ENCODE data around the gene REX1BD.

REX1BD gene

GRCh38 chr19:18574691-18575291 lies 13.8 kb upstream of the REX1BD start:
- Histone ChIP-seq H3K79me2 (ENCODE audit: insufficient read depth, low read length) (peaks cover 26% of the 10 kb centered on the region), H3K4me1 (ENCODE audit: insufficient read depth, low read length) (peaks cover 25% of the 10 kb centered on the region), H4K20me1 (ENCODE audit: insufficient read depth, low read length) (peaks cover 32% of the 10 kb centered on the region), H3K4me2 (ENCODE audit: insufficient read depth, low read length) (no peak overlapping the region), H3K9me3 (ENCODE audit: insufficient read depth, low read length, severe bottlenecking) (no peaks in the 10 kb centered on the region), H2AFZ (ENCODE audit: low read depth, low read length) (no peak overlapping the region), H3K36me3 (ENCODE audit: insufficient read depth, low read length) (peaks cover 43% of the 10 kb centered on the region), H3K9ac (ENCODE audit: low read depth, low read length) (no peak overlapping the region), H3K4me3 (ENCODE audit: low read depth in 1 of 2, low read length in 2 of 2) (no peak overlapping the region), H3K27ac (ENCODE audit: low read length) (no peak overlapping the region), H3K27me3 (ENCODE audit: insufficient read depth, low read length, poor library complexity) (no peaks in the 10 kb centered on the region)
- TF ChIP-seq, protein P1, sequence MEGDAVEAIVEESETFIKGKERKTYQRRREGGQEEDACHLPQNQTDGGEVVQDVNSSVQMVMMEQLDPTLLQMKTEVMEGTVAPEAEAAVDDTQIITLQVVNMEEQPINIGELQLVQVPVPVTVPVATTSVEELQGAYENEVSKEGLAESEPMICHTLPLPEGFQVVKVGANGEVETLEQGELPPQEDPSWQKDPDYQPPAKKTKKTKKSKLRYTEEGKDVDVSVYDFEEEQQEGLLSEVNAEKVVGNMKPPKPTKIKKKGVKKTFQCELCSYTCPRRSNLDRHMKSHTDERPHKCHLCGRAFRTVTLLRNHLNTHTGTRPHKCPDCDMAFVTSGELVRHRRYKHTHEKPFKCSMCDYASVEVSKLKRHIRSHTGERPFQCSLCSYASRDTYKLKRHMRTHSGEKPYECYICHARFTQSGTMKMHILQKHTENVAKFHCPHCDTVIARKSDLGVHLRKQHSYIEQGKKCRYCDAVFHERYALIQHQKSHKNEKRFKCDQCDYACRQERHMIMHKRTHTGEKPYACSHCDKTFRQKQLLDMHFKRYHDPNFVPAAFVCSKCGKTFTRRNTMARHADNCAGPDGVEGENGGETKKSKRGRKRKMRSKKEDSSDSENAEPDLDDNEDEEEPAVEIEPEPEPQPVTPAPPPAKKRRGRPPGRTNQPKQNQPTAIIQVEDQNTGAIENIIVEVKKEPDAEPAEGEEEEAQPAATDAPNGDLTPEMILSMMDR (IDR thresholded peaks at IDR 0.05; ENCODE audit: borderline replicate concordance, extremely low read depth, low read length, poor library complexity, severe bottlenecking): no peak
- TF ChIP-seq EZH2 (IDR thresholded peaks at IDR 0.05; ENCODE audit: borderline replicate concordance, low read depth, low read length, severe bottlenecking): no peak
- no peak for DNase-seq
- no peak for ATAC-seq (ENCODE audit: insufficient read depth, low read depth)

GRCh38 chr19:18576383-18576782 lies 12.2 kb upstream of the REX1BD start:
- H3K9me3 ChIP-seq (ENCODE audit: insufficient read depth, low read length, severe bottlenecking): no peaks in the 10 kb centered on the region
- no peak overlapping the region for H2AFZ ChIP-seq (ENCODE audit: low read depth, low read length)
- H3K27ac ChIP-seq (ENCODE audit: low read length): no peak overlapping the region
- ATAC-seq (ENCODE audit: insufficient read depth, low read depth) (no peak), DNase-seq (no peak)
- H3K9ac ChIP-seq (ENCODE audit: low read depth, low read length): no peak overlapping the region
- H3K4me1 ChIP-seq (ENCODE audit: insufficient read depth, low read length): peaks cover 16% of the 10 kb centered on the region
- no peak overlapping the region for H3K4me3 ChIP-seq (ENCODE audit: low read depth in 1 of 2, low read length in 2 of 2)
- TF ChIP-seq, protein P1 (IDR thresholded peaks at IDR 0.05; ENCODE audit: borderline replicate concordance, extremely low read depth, low read length, poor library complexity, severe bottlenecking): no peak
- TF ChIP-seq EZH2 (IDR thresholded peaks at IDR 0.05; ENCODE audit: borderline replicate concordance, low read depth, low read length, severe bottlenecking): no peak
- H3K4me2 ChIP-seq (ENCODE audit: insufficient read depth, low read length): no peak overlapping the region
- H4K20me1 ChIP-seq (ENCODE audit: insufficient read depth, low read length): peaks cover 32% of the 10 kb centered on the region
- peaks cover 26% of the 10 kb centered on the region for H3K79me2 ChIP-seq (ENCODE audit: insufficient read depth, low read length)
- peaks cover 40% of the 10 kb centered on the region for H3K36me3 ChIP-seq (ENCODE audit: insufficient read depth, low read length)
- H3K27me3 ChIP-seq (ENCODE audit: insufficient read depth, low read length, poor library complexity): no peaks in the 10 kb centered on the region

- Histone ChIP-seq H4K20me1 (ENCODE audit: insufficient read depth, low read length) (peaks cover 26% of the 10 kb centered on the region), H3K4me1 (ENCODE audit: insufficient read depth, low read length) (peaks cover 14% of the 10 kb centered on the region), H3K9ac (ENCODE audit: low read depth, low read length) (no peak overlapping the region), H2AFZ (ENCODE audit: low read depth, low read length) (no peak overlapping the region), H3K9me3 (ENCODE audit: insufficient read depth, low read length, severe bottlenecking) (no peaks in the 10 kb centered on the region), H3K79me2 (ENCODE audit: insufficient read depth, low read length) (peaks cover 18% of the 10 kb centered on the region), H3K4me3 (ENCODE audit: low read depth in 1 of 2, low read length in 2 of 2) (no peak overlapping the region), H3K27me3 (ENCODE audit: insufficient read depth, low read length, poor library complexity) (no peaks in the 10 kb centered on the region), H3K36me3 (ENCODE audit: insufficient read depth, low read length) (peaks cover 40% of the 10 kb centered on the region), H3K27ac (ENCODE audit: low read length) (no peak overlapping the region), H3K4me2 (ENCODE audit: insufficient read depth, low read length) (no peak overlapping the region)
- ATAC-seq (ENCODE audit: insufficient read depth, low read depth) (no peak), DNase-seq (no peak)
- TF ChIP-seq, protein P1 (IDR thresholded peaks at IDR 0.05; ENCODE audit: borderline replicate concordance, extremely low read depth, low read length, poor library complexity, severe bottlenecking): no peak
- no peak for TF ChIP-seq EZH2 (IDR thresholded peaks at IDR 0.05; ENCODE audit: borderline replicate concordance, low read depth, low read length, severe bottlenecking)
Measured at GRCh38 chr19:18577365-18577914, 11.2 kb upstream of the REX1BD start.
